Neuronal stem cell (in vitro differentiated cells): Measurements from ENCODE around the gene DNER.

Experiments used
- DNase-seq: peaks from one replicate; pipeline ENCODE4 v3.0.0-alpha.2; 2013; ENCODE audit warnings: low spot score
- H2AFZ ChIP-seq: one replicate; pipeline ENCODE4 v1.6.1; 2013; ENCODE audit warnings: mild to moderate bottlenecking, low read length, inconsistent platforms
- H2AK5ac ChIP-seq: 2 replicates; pipeline ENCODE4 v1.6.1; 2013; ENCODE audit warnings: low read depth, mild to moderate bottlenecking, inconsistent platforms, low read length, moderate library complexity, mixed read lengths
- H2BK120ac ChIP-seq: 2 replicates; pipeline ENCODE4 v1.6.1; 2013; ENCODE audit warnings: low read depth, mild to moderate bottlenecking, inconsistent platforms, low read length, moderate library complexity, mixed read lengths
- H2BK12ac ChIP-seq: one replicate; pipeline ENCODE4 v1.6.1; 2013; ENCODE audit warnings: low read length, inconsistent platforms
- H2BK15ac ChIP-seq: 2 replicates; pipeline ENCODE4 v1.6.1; 2013; ENCODE audit warnings: mild to moderate bottlenecking, low read length, inconsistent platforms, mixed read lengths
- H2BK5ac ChIP-seq: one replicate; pipeline ENCODE4 v1.6.1; 2013; ENCODE audit warnings: inconsistent platforms, mild to moderate bottlenecking, low read length, moderate library complexity
- H3K14ac ChIP-seq: one replicate; pipeline ENCODE4 v1.6.1; 2013; ENCODE audit warnings: low read length, inconsistent platforms
- H3K18ac ChIP-seq: 2 replicates; pipeline ENCODE4 v1.6.1; 2013; ENCODE audit warnings: low read length, inconsistent platforms
- H3K23ac ChIP-seq: 2 replicates; pipeline ENCODE4 v1.6.1; 2013; ENCODE audit warnings: low read depth, mild to moderate bottlenecking, mixed read lengths, low read length, inconsistent platforms; ENCODE audit not compliant: poor library complexity
- H3K27ac ChIP-seq: replicated peaks from 3 replicates; pipeline ENCODE4 v1.5.1; 2013; ENCODE audit warnings: low read length, inconsistent platforms
- H3K27me3 ChIP-seq, 3 experiments: 2 replicates each; pipeline ENCODE4 v1.6.1; 2013; ENCODE audit warnings: low read length in 3 of 3, mild to moderate bottlenecking in 2 of 3, inconsistent platforms in 1 of 3, low read depth in 1 of 3, mixed read lengths in 1 of 3, moderate library complexity in 1 of 3; ENCODE audit not compliant: control insufficient read depth in 3 of 3, insufficient read depth in 3 of 3
- H3K36me3 ChIP-seq, 2 donors: replicated peaks in 1 of 2; 2 replicates each; pipeline ENCODE4 v1.6.1; 2013; ENCODE audit warnings: low read length in 2 of 2; ENCODE audit not compliant: control insufficient read depth in 2 of 2, insufficient read depth in 2 of 2
- H3K4ac ChIP-seq: 2 replicates; pipeline ENCODE4 v1.6.1; 2013; ENCODE audit warnings: inconsistent platforms, mild to moderate bottlenecking, low read length, moderate library complexity
- H3K4me1 ChIP-seq, 2 donors: 1 replicate in 1 of 2; 2 replicates in 1 of 2; pipeline ENCODE4 v1.6.1; 2013; ENCODE audit warnings: low read length in 2 of 2, low read depth in 1 of 2; ENCODE audit not compliant: control insufficient read depth in 2 of 2, insufficient read depth in 1 of 2
- H3K4me2 ChIP-seq: one replicate; pipeline ENCODE4 v1.6.1; 2013; ENCODE audit warnings: mild to moderate bottlenecking, low read length, inconsistent platforms; ENCODE audit not compliant: insufficient read depth, poor library complexity, severe bottlenecking
- H3K4me3 ChIP-seq, 2 donors: 2 replicates each; pipeline ENCODE4 v1.5.1; 2013; ENCODE audit warnings: low read length in 2 of 2, mild to moderate bottlenecking in 2 of 2, inconsistent platforms in 1 of 2, moderate library complexity in 1 of 2
- H3K79me1 ChIP-seq: one replicate; pipeline ENCODE4 v1.6.1; 2013; ENCODE audit warnings: low read depth, mild to moderate bottlenecking, inconsistent platforms, low read length, moderate library complexity
- H3K9ac ChIP-seq: one replicate; pipeline ENCODE4 v1.6.1; 2013; ENCODE audit warnings: mild to moderate bottlenecking, low read depth, low read length, inconsistent platforms; ENCODE audit not compliant: poor library complexity
- H3K9me3 ChIP-seq, 2 donors: replicated peaks in 1 of 2; 2 replicates each; pipeline versions ENCODE3 to v1.6.1; 2013; ENCODE audit warnings: low read length in 2 of 2, mild to moderate bottlenecking in 2 of 2, inconsistent platforms in 1 of 2, low read depth in 1 of 2, mixed read lengths in 1 of 2, moderate library complexity in 1 of 2; ENCODE audit not compliant: control insufficient read depth in 2 of 2, insufficient read depth in 1 of 2
- H4K8ac ChIP-seq: one replicate; pipeline ENCODE4 v1.6.1; 2013; ENCODE audit warnings: low read depth, mild to moderate bottlenecking, inconsistent platforms, low read length, moderate library complexity
- H4K91ac ChIP-seq: one replicate; pipeline ENCODE4 v1.6.1; 2013; ENCODE audit warnings: low read length, low read depth, mild to moderate bottlenecking, inconsistent platforms; ENCODE audit not compliant: poor library complexity
- WGBS, 2 donors: extraction: QIAGEN DNeasy Blood & Tissue Kit; methylation state at CpG; one replicate each; pipeline ENCODE4 v1.1.7; 2013; ENCODE audit warnings: missing lambda C conversion rate in 2 of 2, mixed read lengths in 1 of 2; ENCODE audit not compliant: insufficient read length in 2 of 2, insufficient replicate concordance in 1 of 2; ENCODE audit errors: extremely low coverage in 2 of 2; 5-methylcytosine and 5-hydroxymethylcytosine counted together

The DNER gene

DNA sequence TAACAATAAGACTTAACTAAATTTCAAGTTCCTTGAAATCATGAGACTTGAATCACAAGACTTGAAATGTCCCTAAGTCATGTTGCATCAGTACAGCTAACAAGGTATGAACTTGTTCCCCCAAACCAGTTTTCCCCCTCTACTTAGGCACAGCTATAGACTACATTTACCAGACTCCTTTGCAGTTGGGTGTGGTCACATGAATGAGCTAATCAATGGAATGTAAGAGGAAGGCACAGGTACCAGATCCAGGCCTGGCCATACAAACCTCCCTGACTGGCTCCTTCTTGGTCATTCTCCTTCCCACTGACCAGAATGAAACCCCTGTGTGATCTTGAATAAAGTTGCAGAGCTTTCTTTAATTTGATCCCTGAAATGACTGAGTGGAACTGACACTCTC, 77.8 kb downstream of the DNER start:
- Histone ChIP-seq H3K27ac (no peak overlapping the region), H2AK5ac (no peak overlapping the region)

DNA sequence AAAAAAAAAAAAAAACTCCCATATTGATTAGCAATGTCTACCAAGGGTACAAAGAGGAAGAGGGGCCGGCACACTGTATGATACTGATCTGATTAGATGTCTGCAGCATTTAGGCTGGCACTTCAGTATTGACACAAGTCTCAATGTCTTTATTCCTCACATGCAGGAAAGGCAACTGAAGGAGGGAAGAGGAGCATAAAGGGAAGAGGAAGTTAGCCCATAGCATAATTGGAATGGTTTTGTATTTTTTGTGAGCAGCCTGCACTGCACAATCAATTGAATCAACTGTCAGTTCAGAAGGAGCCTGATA, 79.0 kb downstream of the DNER start:
- no peak for DNase-seq
- Histone ChIP-seq H3K9me3 (no peaks in the 10 kb centered on the region), H3K27me3 (peaks cover 0 to 2% (median 0%) of the 10 kb centered on the region in 3 experiments), H2BK5ac (no peak overlapping the region), H3K14ac (no peak overlapping the region), H3K79me1 (no peaks in the 10 kb centered on the region), H3K4ac (no peak overlapping the region), H3K4me3 (no peak overlapping the region), H3K27ac (no peak overlapping the region), H3K4me1 (no peaks in the 10 kb centered on the region), H2BK12ac (no peak overlapping the region), H3K4me2 (no peak overlapping the region), H3K36me3 (no peaks in the 10 kb centered on the region), H4K91ac (no peak overlapping the region), H3K23ac (no peak overlapping the region), H3K18ac (no peak overlapping the region), H4K8ac (no peak overlapping the region), H2BK15ac (no peak overlapping the region), H2AK5ac (no peak overlapping the region), H3K9ac (no peak overlapping the region), H2AFZ (no peak overlapping the region), H2BK120ac (no peak overlapping the region)
- WGBS, 2 donors = no CpG with 5 or more reads among the region's 1 CpG

More for the DNA sequence above, 77.8 kb downstream of the DNER start:
- Histone ChIP-seq H2BK12ac (no peak overlapping the region), H2BK120ac (no peak overlapping the region), H3K4me2 (no peak overlapping the region), H3K79me1 (no peaks in the 10 kb centered on the region), H2BK15ac (no peak overlapping the region), H3K9me3 (no peaks in the 10 kb centered on the region), H2AFZ (no peak overlapping the region), H3K4me1 (no peaks in the 10 kb centered on the region), H3K9ac (no peak overlapping the region), H3K14ac (no peak overlapping the region), H3K18ac (no peak overlapping the region), H3K4ac (no peak overlapping the region), H3K27me3 (peaks cover 0 to 2% (median 0%) of the 10 kb centered on the region in 3 experiments), H3K36me3 (no peaks in the 10 kb centered on the region), H3K4me3 (no peak overlapping the region), H4K8ac (no peak overlapping the region), H4K91ac (no peak overlapping the region), H2BK5ac (no peak overlapping the region), H3K23ac (no peak overlapping the region)
- no peak for DNase-seq

DNA sequence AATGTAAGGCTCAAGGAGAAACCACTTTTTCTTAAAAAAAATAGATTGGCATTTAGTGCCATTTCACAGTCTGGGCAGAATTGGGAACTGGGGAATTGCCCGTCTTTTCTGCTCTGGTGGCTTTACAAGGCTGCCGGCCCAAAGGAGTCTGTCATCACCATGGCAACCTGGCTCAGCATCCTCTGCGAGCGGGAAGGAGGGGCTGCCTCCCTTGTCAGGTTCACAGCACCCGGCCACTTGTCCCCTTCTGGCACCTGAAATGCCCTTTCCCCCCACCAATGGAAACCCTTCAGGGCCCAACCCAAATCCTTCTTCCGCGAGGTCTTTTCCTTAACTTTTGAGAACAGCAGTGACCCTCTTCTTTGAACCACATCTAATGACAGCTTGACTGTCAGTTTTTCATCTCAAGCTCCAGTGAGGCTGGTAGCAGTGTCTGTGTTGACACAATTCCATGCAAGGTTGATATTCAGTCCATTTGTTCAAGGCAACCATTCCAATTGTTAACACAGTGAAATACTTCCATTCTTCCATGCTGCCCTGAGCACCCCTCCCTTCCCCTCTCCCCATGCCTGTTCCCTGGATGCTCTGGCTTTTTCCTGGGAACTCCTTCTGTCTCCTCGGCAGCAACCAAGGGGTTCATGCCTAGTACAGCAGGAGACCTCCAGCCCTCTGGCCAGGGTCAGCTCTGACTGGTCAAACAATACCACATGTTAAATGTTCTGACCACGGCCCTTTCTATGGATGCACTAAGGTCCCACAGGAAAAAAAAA, 79.6 kb downstream of the DNER start:
- Histone ChIP-seq H3K4me3 (no peak overlapping the region), H3K79me1 (no peaks in the 10 kb centered on the region), H3K4me1 (no peaks in the 10 kb centered on the region), H3K18ac (no peak overlapping the region), H2BK5ac (no peak overlapping the region), H3K27me3 (peaks cover 0 to 2% (median 0%) of the 10 kb centered on the region in 3 experiments), H3K4me2 (no peak overlapping the region), H2BK12ac (no peak overlapping the region), H2BK15ac (no peak overlapping the region), H3K36me3 (no peaks in the 10 kb centered on the region), H4K8ac (no peak overlapping the region), H3K27ac (no peak overlapping the region), H3K9me3 (no peaks in the 10 kb centered on the region), H3K23ac (no peak overlapping the region), H4K91ac (no peak overlapping the region), H2AK5ac (no peak overlapping the region), H3K9ac (no peak overlapping the region), H3K14ac (no peak overlapping the region), H2AFZ (no peak overlapping the region), H3K4ac (no peak overlapping the region), H2BK120ac (no peak overlapping the region)
- no CpG with 5 or more reads among the region's 9 CpGs for WGBS, 2 donors
- peak; percentile 24 for DNase-seq

DNA sequence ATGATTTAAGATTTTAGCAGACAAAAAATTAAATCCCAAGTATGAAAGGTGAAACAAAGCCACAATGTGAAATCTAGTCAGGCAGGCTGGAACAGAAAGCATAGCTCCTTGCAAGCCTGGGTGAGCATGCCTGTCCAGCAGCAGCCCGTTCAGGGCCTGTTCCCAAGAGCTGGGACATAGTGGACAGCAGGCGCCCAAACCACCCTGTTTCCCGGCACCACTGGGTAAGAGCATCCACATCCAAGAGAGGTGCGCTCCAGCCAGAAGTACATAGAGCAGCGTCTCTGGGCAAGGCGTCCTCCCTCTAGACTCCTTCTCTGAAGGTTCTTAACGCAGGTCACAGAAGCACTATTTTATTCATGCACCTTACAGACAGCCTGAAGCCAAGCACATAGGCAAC, 80.8 kb downstream of the DNER start:
- no peak overlapping the region for H3K27ac ChIP-seq
- no peak overlapping the region for H2BK120ac ChIP-seq
- no peak overlapping the region for H3K4ac ChIP-seq
- no peak overlapping the region for H3K9ac ChIP-seq
- DNase-seq = no peak
- no peak overlapping the region for H2AK5ac ChIP-seq
- no peak overlapping the region for H2AFZ ChIP-seq
- no peak overlapping the region for H3K4me2 ChIP-seq
- H3K23ac ChIP-seq = peak overlapping the region; percentile 10
- no peak overlapping the region for H2BK5ac ChIP-seq
- H3K14ac ChIP-seq = peak overlapping the region; percentile 64
- peak overlapping the region; percentile 8 for H3K18ac ChIP-seq
- no peaks in the 10 kb centered on the region for H3K36me3 ChIP-seq
- H3K27me3 ChIP-seq = peaks cover 0 to 2% (median 0%) of the 10 kb centered on the region in 3 experiments
- H3K79me1 ChIP-seq = no peaks in the 10 kb centered on the region
- no peak overlapping the region for H2BK12ac ChIP-seq
- H2BK15ac ChIP-seq = no peak overlapping the region
- no CpG with 5 or more reads among the region's 7 CpGs for WGBS, 2 donors
- no peak overlapping the region for H4K91ac ChIP-seq
- no peaks in the 10 kb centered on the region for H3K9me3 ChIP-seq
- no peaks in the 10 kb centered on the region for H3K4me1 ChIP-seq
- no peak overlapping the region for H4K8ac ChIP-seq
- H3K4me3 ChIP-seq = no peak overlapping the region
